GM12878 (cell line): ENCODE data around the gene COL27A1. TPM values are rescaled to one million over a fixed set of nuclear protein-coding genes. Genes with fewer than 3 reads are reported as not detected.

Experiments
- ATAC-seq: fragments of 200-7000 bp; cut with Tn5 transposase; 3 replicates; pipeline ENCODE4 v1.9.1; 2020; ENCODE audit warnings: mild to moderate bottlenecking, moderate library complexity
- BruUV-seq: library from RNA; stranded (reverse); fragments of 400-500 nt; replicated peaks from 2 replicates; lab custom pipeline; 2021; lab: Mats Ljungman, UMichigan
- CTCF ChIA-PET: fragments of 300-600 bp; sonication (Branson Sonifier 250); formaldehyde crosslinking; extraction: SDS; loops from one replicate; lab custom pipeline; 2021; ENCODE audit warnings: inconsistent platforms; lab: Yijun Ruan, JAX
- POLR2A ChIA-PET: fragments of 350-600 bp; formaldehyde crosslinking; extraction: SDS; loops from one replicate; lab custom pipeline; 2021; ENCODE audit warnings: inconsistent platforms; lab: Charles Lee
- RAD21 ChIA-PET: fragments of 300-600 bp; sonication (Branson Sonifier 250); formaldehyde crosslinking; loops from one replicate; lab custom pipeline; 2023; ENCODE audit warnings: antibody characterized with exemption; ENCODE audit not compliant: unreplicated experiment; lab: Charles Lee
- SMC1A ChIA-PET: fragments of 300-600 bp; sonication (Branson Sonifier 250); formaldehyde crosslinking; loops from one replicate; lab custom pipeline; 2023; ENCODE audit not compliant: unreplicated experiment, uncharacterized antibody; lab: Charles Lee
- DNase-seq: peaks from one replicate; pipeline ENCODE4 v3.0.0-alpha.2; 2011; ENCODE audit warnings: low read depth, low spot score
- FAIRE-seq: peaks from 3 replicates; lab custom pipeline; 2011; peaks lifted over from hg19 to GRCh38; lab: Jason Lieb, UNC
- H2AFZ ChIP-seq: 2 replicates; pipeline ENCODE4 v1.6.0; 2011; ENCODE audit warnings: low read depth, low read length, control low read depth; ENCODE audit not compliant: control insufficient read depth
- H3K27ac ChIP-seq: 2 replicates; pipeline ENCODE4 v1.5.1; 2011; ENCODE audit warnings: control low read depth; ENCODE audit not compliant: control insufficient read depth, insufficient read depth
- H3K27me3 ChIP-seq, 2 experiments: replicated peaks in 1 of 2; 2 replicates each; pipeline versions ENCODE4 v1.6.0 to v1.6.1; 2011; ENCODE audit warnings: low read length in 1 of 2; ENCODE audit not compliant: control insufficient read depth in 2 of 2, insufficient read depth in 2 of 2
- H3K36me3 ChIP-seq, 2 experiments: 2 replicates each; pipeline ENCODE4 v1.5.1; 2011; ENCODE audit warnings: low read length in 1 of 2; ENCODE audit not compliant: control insufficient read depth in 2 of 2, insufficient read depth in 2 of 2
- H3K4me1 ChIP-seq: 2 replicates; pipeline ENCODE4 v1.6.1; 2011; ENCODE audit warnings: mild to moderate bottlenecking, low read length, moderate library complexity, mixed read lengths; ENCODE audit not compliant: control insufficient read depth, insufficient read depth
- H3K4me2 ChIP-seq: 2 replicates; pipeline ENCODE4 v1.6.0; 2011; ENCODE audit warnings: control low read depth; ENCODE audit not compliant: control insufficient read depth, insufficient read depth
- H3K4me3 ChIP-seq: fragments of 200-600 bp; sonication (generic); 2 replicates; pipeline ENCODE4 v1.5.1; 2016
- H3K79me2 ChIP-seq: 2 replicates; pipeline ENCODE4 v1.6.0; 2011; ENCODE audit warnings: low read length; ENCODE audit not compliant: control insufficient read depth, insufficient read depth
- H3K9ac ChIP-seq: 2 replicates; pipeline ENCODE4 v1.8.0; 2011; ENCODE audit warnings: low read length, control low read depth, mixed read lengths; ENCODE audit not compliant: control insufficient read depth, insufficient read depth
- H3K9me3 ChIP-seq: replicated peaks from 3 replicates; pipeline ENCODE4 v1.5.1; 2011; ENCODE audit warnings: mild to moderate bottlenecking, low read length; ENCODE audit not compliant: control insufficient read depth, insufficient read depth
- H4K20me1 ChIP-seq: 2 replicates; pipeline ENCODE4 v1.6.0; 2011; ENCODE audit not compliant: control insufficient read depth, insufficient read depth
- BCL11A ChIP-seq: IDR thresholded peaks from 2 replicates; pipeline ENCODE4 v1.6.1; 2011; ENCODE audit warnings: low read depth, low read length
- BCLAF1 ChIP-seq: fragments of 450-650 bp; IDR thresholded peaks from 2 replicates; pipeline ENCODE4 v1.6.1; 2017; ENCODE audit warnings: antibody characterized with exemption, mild to moderate bottlenecking, moderate library complexity
- CREM ChIP-seq: IDR thresholded peaks from 2 replicates; pipeline ENCODE4 v1.6.1; 2014; ENCODE audit warnings: antibody characterized with exemption, low read depth
- EED ChIP-seq: sonication (generic); IDR thresholded peaks from 2 replicates; pipeline ENCODE4 v1.6.1; 2016; ENCODE audit warnings: antibody characterized with exemption, low read depth
- GATAD2B ChIP-seq: fragments of 450-650 bp; conservative IDR thresholded peaks from 2 replicates; pipeline ENCODE4 v1.6.1; 2017; ENCODE audit warnings: low read depth, mild to moderate bottlenecking, moderate library complexity
- JUND ChIP-seq: IDR thresholded peaks from 2 replicates; pipeline ENCODE4 v1.6.1; 2012; ENCODE audit warnings: low read depth, mild to moderate bottlenecking, low read length, improper control_type of control experiment, moderate library complexity
- PML ChIP-seq: IDR thresholded peaks from 2 replicates; pipeline ENCODE4 v1.6.1; 2012; ENCODE audit warnings: low read length, inconsistent platforms
- RELA ChIP-seq: fragments of 450-650 bp; IDR thresholded peaks from 2 replicates; pipeline ENCODE4 v1.8.0; 2014; ENCODE audit warnings: borderline replicate concordance; ENCODE audit not compliant: partially characterized antibody
- SIN3A ChIP-seq: IDR thresholded peaks from 2 replicates; pipeline ENCODE4 v1.6.1; 2012; ENCODE audit warnings: low read depth, low read length, improper control_type of control experiment
- ZNF592 ChIP-seq: fragments of 450-650 bp; IDR thresholded peaks from 2 replicates; pipeline ENCODE4 v1.6.1; 2017; ENCODE audit warnings: mild to moderate bottlenecking, moderate library complexity
- WGBS: methylation state at CpG from one replicate; pipeline ENCODE4 v1.1.6; 2016; ENCODE audit warnings: low lambda C conversion rate; ENCODE audit not compliant: insufficient replicate concordance, insufficient coverage; ENCODE audit errors: missing lambda C conversion rate; 5-methylcytosine and 5-hydroxymethylcytosine counted together
- in situ Hi-C: fragments of 300-500 bp; cut with MboI; formaldehyde crosslinking; loops from 9 replicates; pipeline ENCODE4 v1.14.3; 2018; ENCODE audit warnings: mixed read lengths
- intact Hi-C: fragments of 100-400 bp; cut with micrococcal nuclease; formaldehyde crosslinking; loops from one replicate; pipeline ENCODE4 v1.14.2; 2022; ENCODE audit not compliant: unreplicated experiment
- polyA plus RNA-seq, 11 experiments: library from polyadenylated mRNA; depleted of rRNA in 4 of 11; unstranded in 6 of 11; stranded (reverse) in 5 of 11; fragments of >200 nt; fragmentation: Nextera tagmentation in 4 of 11; fragmentation: Illumina TruSeq in 1 of 11; extraction: Ambion mirVana in 4 of 11; extraction: Trizol in 1 of 11; gene quantifications; 1 replicate in 1 of 11; 2 replicates in 10 of 11; pipeline versions ENCODE4 v1.2.1 to v1.2.3, GENCODE V29; 2011 to 2016; ENCODE audit warnings: inconsistent platforms in 2 of 11, missing spikeins in 2 of 11, low read depth in 1 of 11
- total RNA-seq, 4 experiments: library from RNA; depleted of rRNA in 3 of 4; stranded (reverse); fragments of >200 nt in 3 of 4; fragmentation: Illumina TruSeq in 1 of 4; extraction: Trizol in 1 of 4; gene quantifications; 2 replicates each; pipeline versions ENCODE4 v1.2.1 to v1.2.3, GENCODE V29; 2013 to 2021
- TF ChIP-seq, protein P1 (sequence below): fragments of 450-650 bp; IDR thresholded peaks from 2 replicates; pipeline ENCODE4 v1.6.1; 2017; ENCODE audit warnings: mild to moderate bottlenecking
- TF ChIP-seq, protein P2 (sequence below): IDR thresholded peaks from 2 replicates; pipeline ENCODE4 v1.6.1; 2011; ENCODE audit warnings: low read depth, mild to moderate bottlenecking, low read length, moderate library complexity, borderline replicate concordance; ENCODE audit errors: extremely low read depth
- TF ChIP-seq, protein P3 (sequence below): IDR thresholded peaks from 2 replicates; pipeline ENCODE4 v1.6.1; 2012; ENCODE audit warnings: low read length, inconsistent platforms

The COL27A1 gene
- total and polyA plus RNA-seq, 10 of the 15 experiments (the other 5 are each of a cell fraction or from before 2014, with no cell fraction given): 0.10 TPM; not detected in 9

DNA sequence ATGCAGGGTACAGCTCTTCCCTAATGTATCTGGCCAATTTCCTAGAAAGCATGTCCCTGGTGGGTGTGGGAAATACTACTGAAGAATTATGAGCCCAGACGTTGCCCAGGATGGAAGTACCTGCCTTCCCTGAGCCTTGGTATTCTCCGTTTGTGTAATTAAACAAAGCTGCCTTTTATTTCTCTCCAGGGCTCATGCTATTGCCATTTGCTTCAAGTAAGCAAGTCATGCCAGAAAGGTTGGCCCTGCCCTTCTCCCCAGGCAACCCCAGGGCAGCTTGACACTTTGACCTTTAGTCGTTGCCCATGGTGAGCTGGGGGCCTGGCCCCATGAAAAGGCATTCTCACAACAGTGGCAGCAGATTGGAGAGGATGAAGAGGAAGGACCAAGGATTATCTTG is 4.4 kb downstream of the COL27A1 start (continued):
- TF ChIP-seq ZNF592 (no peak), SIN3A (no peak), RELA (no peak)
- TF ChIP-seq, protein P1, sequence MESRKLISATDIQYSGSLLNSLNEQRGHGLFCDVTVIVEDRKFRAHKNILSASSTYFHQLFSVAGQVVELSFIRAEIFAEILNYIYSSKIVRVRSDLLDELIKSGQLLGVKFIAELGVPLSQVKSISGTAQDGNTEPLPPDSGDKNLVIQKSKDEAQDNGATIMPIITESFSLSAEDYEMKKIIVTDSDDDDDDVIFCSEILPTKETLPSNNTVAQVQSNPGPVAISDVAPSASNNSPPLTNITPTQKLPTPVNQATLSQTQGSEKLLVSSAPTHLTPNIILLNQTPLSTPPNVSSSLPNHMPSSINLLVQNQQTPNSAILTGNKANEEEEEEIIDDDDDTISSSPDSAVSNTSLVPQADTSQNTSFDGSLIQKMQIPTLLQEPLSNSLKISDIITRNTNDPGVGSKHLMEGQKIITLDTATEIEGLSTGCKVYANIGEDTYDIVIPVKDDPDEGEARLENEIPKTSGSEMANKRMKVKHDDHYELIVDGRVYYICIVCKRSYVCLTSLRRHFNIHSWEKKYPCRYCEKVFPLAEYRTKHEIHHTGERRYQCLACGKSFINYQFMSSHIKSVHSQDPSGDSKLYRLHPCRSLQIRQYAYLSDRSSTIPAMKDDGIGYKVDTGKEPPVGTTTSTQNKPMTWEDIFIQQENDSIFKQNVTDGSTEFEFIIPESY: no peak
- TF ChIP-seq, protein P2, sequence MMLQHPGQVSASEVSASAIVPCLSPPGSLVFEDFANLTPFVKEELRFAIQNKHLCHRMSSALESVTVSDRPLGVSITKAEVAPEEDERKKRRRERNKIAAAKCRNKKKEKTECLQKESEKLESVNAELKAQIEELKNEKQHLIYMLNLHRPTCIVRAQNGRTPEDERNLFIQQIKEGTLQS: no peak

- ATAC-seq (no peak), DNase-seq (no peak), FAIRE-seq (no peak)
- 59% methylated on average over 4 of the region's 4 CpGs for WGBS
- BruUV-seq: no TSS peak
- POLR2A ChIA-PET: no interaction called here
- H3K4me2 ChIP-seq: no peak overlapping the region
- intact Hi-C loops (no loop called here), in situ Hi-C loops (no loop called here)
- no peaks in the 10 kb centered on the region for H4K20me1 ChIP-seq
- SMC1A ChIA-PET: no interaction called here
- CTCF ChIA-PET: interaction anchor here (1.3 kb wide), 1 partner anchor 129 kb away, joined by 4 read pairs; no protein-coding TSS in a partner anchor
- H3K9me3 ChIP-seq: no peaks in the 10 kb centered on the region
- RAD21 ChIA-PET: no interaction called here
- no peak overlapping the region for H3K27ac ChIP-seq
- no peak overlapping the region for H2AFZ ChIP-seq
- no peaks in the 10 kb centered on the region for H3K4me1 ChIP-seq
- no peaks in the 10 kb centered on the region; a peak in 3 of 4 replicates for H3K27me3 ChIP-seq
- no peaks in the 10 kb centered on the region for H3K79me2 ChIP-seq
- no peak overlapping the region for H3K9ac ChIP-seq
- no peak overlapping the region for H3K4me3 ChIP-seq
- no peaks in the 10 kb centered on the region for H3K36me3 ChIP-seq
- TF ChIP-seq GATAD2B (no peak), PML (no peak), JUND (no peak), BCL11A (no peak), CREM (no peak), BCLAF1 (no peak), EED (no peak)
- TF ChIP-seq, protein P3, sequence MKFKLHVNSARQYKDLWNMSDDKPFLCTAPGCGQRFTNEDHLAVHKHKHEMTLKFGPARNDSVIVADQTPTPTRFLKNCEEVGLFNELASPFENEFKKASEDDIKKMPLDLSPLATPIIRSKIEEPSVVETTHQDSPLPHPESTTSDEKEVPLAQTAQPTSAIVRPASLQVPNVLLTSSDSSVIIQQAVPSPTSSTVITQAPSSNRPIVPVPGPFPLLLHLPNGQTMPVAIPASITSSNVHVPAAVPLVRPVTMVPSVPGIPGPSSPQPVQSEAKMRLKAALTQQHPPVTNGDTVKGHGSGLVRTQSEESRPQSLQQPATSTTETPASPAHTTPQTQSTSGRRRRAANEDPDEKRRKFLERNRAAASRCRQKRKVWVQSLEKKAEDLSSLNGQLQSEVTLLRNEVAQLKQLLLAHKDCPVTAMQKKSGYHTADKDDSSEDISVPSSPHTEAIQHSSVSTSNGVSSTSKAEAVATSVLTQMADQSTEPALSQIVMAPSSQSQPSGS: no peak
Observed at GRCh38 chr9:114161513-114161912, 6.2 kb downstream of the COL27A1 start.
